K562 (cell line): ENCODE measurements around the gene INHA. TPM values are rescaled to one million over a fixed set of nuclear protein-coding genes. Genes with fewer than 3 reads are reported as not detected.
A peak's percentile ranks its signal among the peaks of the same experiment; 100 is the strongest.

Experiments used
- ATAC-seq: fragments of 200-7000 bp; cut with Tn5 transposase; 3 replicates; pipeline ENCODE4 v1.9.1; 2020; ENCODE audit warnings: moderate library complexity
- BruUV-seq: library from RNA; stranded (reverse); fragments of 400-500 nt; replicated peaks from 2 replicates; lab custom pipeline; 2021; lab: Mats Ljungman, UMichigan
- CTCF ChIA-PET: fragments of 300-600 bp; formaldehyde crosslinking; extraction: SDS; loops from one replicate; lab custom pipeline; 2021; ENCODE audit warnings: low intra/inter-chr PET ratio; lab: Yijun Ruan, JAX
- POLR2A ChIA-PET: fragments of 300-600, 350-650 bp; sonication (Branson Sonifier 250); formaldehyde crosslinking; extraction: SDS; loops from one replicate; lab custom pipeline; 2021; ENCODE audit warnings: antibody characterized with exemption, inconsistent platforms; lab: Yijun Ruan, JAX
- DNase-seq, 4 experiments: peaks; one replicate each; pipeline versions ENCODE4 v3.0.0 to v3.0.0-alpha.2; 2011 to 2018; ENCODE audit warnings: low spot score in 3 of 4, mixed read lengths in 3 of 4; ENCODE audit errors: extremely low read depth in 1 of 4
- FAIRE-seq: peaks from 2 replicates; lab custom pipeline; 2011; peaks lifted over from hg19 to GRCh38; lab: Jason Lieb, UNC
- H2AFZ ChIP-seq: 2 replicates; pipeline ENCODE4 v1.6.0; 2011; ENCODE audit warnings: low read depth, low read length, control low read depth, inconsistent platforms
- H3K27ac ChIP-seq: fragments of 200-600 bp; 3 replicates; pipeline ENCODE4 v1.8.0; 2011; ENCODE audit warnings: low read depth, mild to moderate bottlenecking, control low read depth, inconsistent platforms, low read length, moderate library complexity, mixed read lengths; ENCODE audit errors: extremely low read depth
- H3K27me3 ChIP-seq, 2 experiments: fragments of 300-600 bp in 1 of 2; 2 replicates in 1 of 2; 3 replicates in 1 of 2; pipeline versions ENCODE4 v1.6.0 to v1.8.0; 2011; ENCODE audit warnings: inconsistent platforms in 2 of 2, low read length in 2 of 2, mild to moderate bottlenecking in 1 of 2, mixed read lengths in 1 of 2, moderate library complexity in 1 of 2; ENCODE audit not compliant: control insufficient read depth in 2 of 2, insufficient read depth in 2 of 2
- H3K36me3 ChIP-seq: fragments of 300-600 bp; 3 replicates; pipeline ENCODE4 v1.8.0; 2011; ENCODE audit warnings: mild to moderate bottlenecking, low read length, inconsistent platforms; ENCODE audit not compliant: control insufficient read depth, insufficient read depth
- H3K4me1 ChIP-seq, 2 experiments: fragments of 200-600 bp in 1 of 2; replicated peaks in 1 of 2; 2 replicates in 1 of 2; 3 replicates in 1 of 2; pipeline versions ENCODE4 v1.5.1 to v1.8.0; 2011; ENCODE audit warnings: inconsistent platforms in 2 of 2, low read length in 2 of 2, mild to moderate bottlenecking in 1 of 2, mixed read lengths in 1 of 2, moderate library complexity in 1 of 2; ENCODE audit not compliant: control insufficient read depth in 2 of 2, insufficient read depth in 2 of 2
- H3K4me2 ChIP-seq: 2 replicates; pipeline ENCODE4 v1.6.1; 2011; ENCODE audit warnings: low read length, control low read depth, inconsistent platforms, mixed read lengths; ENCODE audit not compliant: insufficient read depth
- H3K4me3 ChIP-seq: fragments of 200-600 bp; sonication (generic), shearing (Covaris generic); 2 replicates; pipeline ENCODE4 v1.5.1; 2016; ENCODE audit warnings: control low read depth, inconsistent platforms
- H3K79me2 ChIP-seq: fragments of 200-600 bp; 3 replicates; pipeline ENCODE4 v1.8.0; 2011; ENCODE audit warnings: low read length, inconsistent platforms; ENCODE audit not compliant: control insufficient read depth, insufficient read depth
- H3K9ac ChIP-seq, 2 experiments: 2 replicates each; pipeline versions ENCODE4 v1.6.0 to v1.6.1; 2011; ENCODE audit warnings: low read depth in 2 of 2, low read length in 2 of 2, control low read depth in 1 of 2, inconsistent platforms in 1 of 2, mild to moderate bottlenecking in 1 of 2, mixed read lengths in 1 of 2; ENCODE audit not compliant: insufficient read depth in 1 of 2
- H3K9me1 ChIP-seq: one replicate; pipeline ENCODE4 v1.6.0; 2011; ENCODE audit warnings: inconsistent platforms, mild to moderate bottlenecking, low read length, moderate library complexity; ENCODE audit not compliant: control insufficient read depth, insufficient read depth
- H3K9me3 ChIP-seq: replicated peaks from 2 replicates; pipeline ENCODE4 v1.5.1; 2011; ENCODE audit warnings: low read depth, low read length, inconsistent platforms; ENCODE audit not compliant: control insufficient read depth, insufficient read depth
- H4K20me1 ChIP-seq: replicated peaks from 2 replicates; pipeline ENCODE4 v1.6.1; 2011; ENCODE audit warnings: low read length, inconsistent platforms, mixed read lengths; ENCODE audit not compliant: control insufficient read depth, insufficient read depth
- CAMTA2 ChIP-seq: fragments of 250-450 bp; sonication (Bioruptor Pico); conservative IDR thresholded peaks from 2 replicates; pipeline ENCODE4 v1.5.1; 2022
- CHD4 ChIP-seq: fragments of 200-600 bp; sonication (generic); IDR thresholded peaks from 3 replicates; pipeline ENCODE4 v1.6.1; 2012; ENCODE audit warnings: low read depth, mild to moderate bottlenecking, mixed read lengths, low read length, inconsistent platforms; ENCODE audit not compliant: insufficient read depth, insufficient replicate concordance, poor library complexity, severe bottlenecking
- CREM ChIP-seq: IDR thresholded peaks from 2 replicates; pipeline ENCODE4 v1.6.1; 2014; ENCODE audit warnings: antibody characterized with exemption, low read depth
- CTCF ChIP-seq, 3 experiments: IDR thresholded peaks in 2 of 3; conservative IDR thresholded peaks in 1 of 3; 2 replicates each; pipeline ENCODE4 v1.5.1; 2011 to 2012; ENCODE audit warnings: low read length in 3 of 3, mild to moderate bottlenecking in 3 of 3, control low read depth in 2 of 3, improper control_type of control experiment in 1 of 3, inconsistent platforms in 1 of 3, low read depth in 1 of 3, mixed read lengths in 1 of 3, moderate library complexity in 1 of 3; ENCODE audit not compliant: insufficient read depth in 2 of 3
- DMBX1 ChIP-seq: fragments of 250-450 bp; sonication (Bioruptor Pico); IDR thresholded peaks from 2 replicates; pipeline ENCODE4 v1.8.0; 2022; ENCODE audit warnings: inconsistent platforms, mild to moderate bottlenecking, moderate library complexity, borderline replicate concordance
- ERF ChIP-seq: fragments of 450-650 bp; formaldehyde crosslinking; IDR thresholded peaks from 2 replicates; pipeline ENCODE4 v1.4.0; 2020; ENCODE audit warnings: mild to moderate bottlenecking, mixed read lengths
- HMGN3 ChIP-seq: IDR thresholded peaks from 2 replicates; pipeline ENCODE4 v1.6.1; 2011; ENCODE audit warnings: borderline replicate concordance, low read depth, mild to moderate bottlenecking, mixed read lengths, low read length; ENCODE audit not compliant: insufficient read length; ENCODE audit errors: extremely low read depth
- NFRKB ChIP-seq: fragments of 450-650 bp; IDR thresholded peaks from 2 replicates; pipeline ENCODE4 v1.6.1; 2016; ENCODE audit warnings: low read depth
- SPI1 ChIP-seq: IDR thresholded peaks from 2 replicates; pipeline ENCODE4 v1.6.1; 2011; ENCODE audit warnings: low read depth, low read length, control low read depth, borderline replicate concordance
- SUPT5H ChIP-seq: fragments of 450-650 bp; IDR thresholded peaks from 2 replicates; pipeline ENCODE4 v1.6.1; 2016
- U2AF2 ChIP-seq: fragments of 200-400 bp; formaldehyde crosslinking; optimal IDR thresholded peaks from 2 replicates; pipeline ENCODE3; 2017; ENCODE audit warnings: low read depth, mild to moderate bottlenecking, low read length
- ZBTB7A ChIP-seq: IDR thresholded peaks from 2 replicates; pipeline ENCODE4 v1.6.1; 2011; ENCODE audit warnings: low read depth, mild to moderate bottlenecking, low read length, moderate library complexity, borderline replicate concordance; ENCODE audit not compliant: control insufficient read depth
- ZFX ChIP-seq: sonication (generic); formaldehyde crosslinking; IDR thresholded peaks from 2 replicates; pipeline ENCODE4 v1.8.0; 2022; ENCODE audit warnings: mild to moderate bottlenecking, missing genetic modification reagents, moderate library complexity
- ZNF551 ChIP-seq: fragments of 250-450 bp; sonication (Bioruptor Pico); IDR thresholded peaks from 2 replicates; pipeline ENCODE4 v1.5.0; 2021; ENCODE audit warnings: mild to moderate bottlenecking, moderate library complexity
- ZNF589 ChIP-seq: fragments of 200-800 bp; sonication (Bioruptor generic); IDR thresholded peaks from 2 replicates; pipeline ENCODE4 v1.6.1; 2016; ENCODE audit warnings: low read depth, missing genetic modification characterization, missing compliant biosample characterization
- ZNF740 ChIP-seq, 3 experiments: fragments of 200-800 bp in 1 of 3; sonication (Bioruptor generic) in 1 of 3; sonication (generic) in 1 of 3; formaldehyde crosslinking in 1 of 3; IDR thresholded peaks; 2 replicates each; pipeline versions ENCODE4 v1.6.1 to v1.8.0; 2016 to 2022; ENCODE audit warnings: mild to moderate bottlenecking in 2 of 3, missing compliant biosample characterization in 2 of 3, missing genetic modification characterization in 2 of 3, missing genetic modification reagents in 1 of 3
- ZNF79 ChIP-seq: fragments of 250-450 bp; sonication (Bioruptor Pico); IDR thresholded peaks from 2 replicates; pipeline ENCODE4 v1.4.0; 2020; ENCODE audit warnings: low read depth, mild to moderate bottlenecking, moderate library complexity
- WGBS: fragments of 100-300 bp; shearing (Covaris generic); methylation state at CpG from one replicate; pipeline ENCODE4 v1.1.6; 2016; ENCODE audit warnings: low coverage, mixed read lengths; ENCODE audit not compliant: insufficient coverage; ENCODE audit errors: missing lambda C conversion rate; 5-methylcytosine and 5-hydroxymethylcytosine counted together
- in situ Hi-C: fragments of 300-500 bp; cut with MboI; formaldehyde crosslinking; loops from 4 replicates; pipeline ENCODE4 v1.15.0; 2018; ENCODE audit warnings: inconsistent platforms, mixed read lengths
- intact Hi-C: fragments of 100-400 bp; cut with micrococcal nuclease; formaldehyde crosslinking; loops from 2 replicates; pipeline ENCODE4 v1.14.2; 2022
- polyA plus RNA-seq, 8 experiments: library from polyadenylated mRNA; depleted of rRNA in 4 of 8; stranded (reverse) in 5 of 8; unstranded in 3 of 8; fragments of >200 nt; fragmentation: Nextera tagmentation in 2 of 8; fragmentation: Illumina TruSeq in 1 of 8; extraction: Ambion mirVana in 2 of 8; extraction: Trizol in 1 of 8; gene quantifications; 2 replicates each; pipeline versions ENCODE4 v1.2.1 to v1.2.3, GENCODE V29; 2011 to 2014; ENCODE audit warnings: inconsistent platforms in 1 of 8, missing spikeins in 1 of 8
- total RNA-seq, 7 experiments: library from RNA; depleted of rRNA in 6 of 7; stranded (reverse); fragments of >200 nt in 6 of 7; fragmentation: Illumina TruSeq in 2 of 7; extraction: Trizol in 2 of 7; gene quantifications; 2 replicates each; pipeline versions ENCODE4 v1.2.1 to v1.2.3, GENCODE V29; 2011 to 2021; ENCODE audit warnings: low replicate concordance in 1 of 7

Gene INHA
- total and polyA plus RNA-seq, 9 of the 15 experiments (the other 6 are each of a cell fraction or from before 2014, with no cell fraction given): 0.07 to 1.9 (median 0.40) TPM

- DNase-seq (peak in 1 of 4 experiments; percentile 54), ATAC-seq (no peak), FAIRE-seq (no peak)
- Histone ChIP-seq H3K4me3 (peak overlapping the region; percentile 22; the same call in 1 of the 2 replicates), H3K9ac (peak overlapping the region; percentile 70 to 86), H3K9me1 (peaks cover under 1% of the 10 kb centered on the region), H3K79me2 (peaks cover 80% of the 10 kb centered on the region), H4K20me1 (no peaks in the 10 kb centered on the region), H3K27ac (peak overlapping the region; percentile 89), H3K4me2 (peak overlapping the region; percentile 69), H3K27me3 (no peaks in the 10 kb centered on the region), H3K36me3 (peaks cover 37% of the 10 kb centered on the region; the same call in 2 of the 3 replicates), H3K4me1 (peaks cover 81 to 93% of the 10 kb centered on the region in 2 experiments), H3K9me3 (no peaks in the 10 kb centered on the region), H2AFZ (peak overlapping the region; percentile 64)
- ChIA-PET POLR2A (interaction anchor here (0.5 to 0.9 kb wide), 3 partner anchors 9 to 118 kb away, joined by 3 to 4 read pairs (median 3); no protein-coding TSS in a partner anchor), CTCF (interaction anchor here (0.6 kb wide), 1 partner anchor 28 kb away, joined by 7 read pairs; a partner anchor contains a TSS)
- 21% methylated on average over 9 of the region's 24 CpGs for WGBS
- TF ChIP-seq NFRKB (0 out of 2 replicates have a peak, but pooled peaks have one; percentile 33), ERF (CRISPR knock-in tag) (0 out of 2 replicates have a peak, but pooled peaks have one; percentile 22), CHD4 (no peak), ZNF589 (CRISPR knock-in tag) (0 out of 2 replicates have a peak, but pooled peaks have one; percentile 27), ZBTB7A (peak; percentile 18; the same call in 1 of the 2 replicates), ZNF740 (CRISPR knock-in tag; IDR thresholded peaks at IDR 0.05) (0 out of 2 replicates have a peak, but pooled peaks have one; percentile 26), ZNF740 (tag; IDR thresholded peaks at IDR 0.05) (no peak), SUPT5H (no peak), U2AF2 (no peak), ZNF551 (no peak), ZFX (CRISPR knock-in tag) (peak; percentile 48), SPI1 (peak; percentile 81), CAMTA2 (CRISPR knock-in tag) (0 out of 2 replicates have a peak, but pooled peaks have one; percentile 44), HMGN3 (peak; percentile 7), CREM (no peak), CTCF (IDR thresholded peaks at IDR 0.05 in 2 of 3, conservative IDR thresholded peaks at IDR 0.05 in 1 of 3; ENCODE audit: insufficient read depth in 2 of 3, low read depth in 1 of 3, low read length in 3 of 3) (peak; percentile 28 to 45 (median 35)), ZNF79 (CRISPR knock-in tag) (no peak), DMBX1 (CRISPR knock-in tag) (0 out of 2 replicates have a peak, but pooled peaks have one; percentile 52)
- in situ Hi-C loops (loop anchor here (10.0 kb wide), 1 partner anchor 48 kb away; no protein-coding TSS in a partner anchor), intact Hi-C loops (no loop called here)
- no TSS peak for BruUV-seq
These were observed 49.0 kb upstream of the INHA start for GRCh38 chr2:219523031-219523671.
